SK-N-SH treated with all-trans-retinoic acid at 6 μM for 48 hours (cell line): ENCODE measurements around the gene ZDHHC4.

Experiments
- PATZ1 ChIP-seq: fragments of 250-450 bp; sonication (Bioruptor Pico); IDR thresholded peaks from 2 replicates; pipeline ENCODE4 v1.8.0; 2020; ENCODE audit warnings: mild to moderate bottlenecking, moderate library complexity, borderline replicate concordance
- RARB ChIP-seq: fragments of 250-450 bp; sonication (Bioruptor Pico); IDR thresholded peaks from 2 replicates; pipeline ENCODE4 v1.8.0; 2021; ENCODE audit warnings: mild to moderate bottlenecking, moderate library complexity
- SNAI2 ChIP-seq: fragments of 250-450 bp; sonication (Bioruptor Pico); IDR thresholded peaks from 2 replicates; pipeline ENCODE4 v1.5.0; 2020; ENCODE audit warnings: mild to moderate bottlenecking, moderate library complexity
- TOX ChIP-seq: fragments of 250-450 bp; sonication (Bioruptor Pico); IDR thresholded peaks from 2 replicates; pipeline ENCODE4 v1.8.0; 2021; ENCODE audit warnings: mild to moderate bottlenecking, moderate library complexity, borderline replicate concordance
- ZFP30 ChIP-seq: fragments of 450-650 bp; formaldehyde crosslinking; IDR thresholded peaks from 2 replicates; pipeline ENCODE4 v1.5.0; 2022; ENCODE audit warnings: mild to moderate bottlenecking, moderate library complexity
- TF ChIP-seq, protein P1 (sequence below): fragments of 250-450 bp; sonication (Bioruptor Pico); IDR thresholded peaks from 2 replicates; pipeline ENCODE4 v1.8.0; 2021; ENCODE audit warnings: low read depth, mild to moderate bottlenecking, moderate library complexity, borderline replicate concordance

DNA sequence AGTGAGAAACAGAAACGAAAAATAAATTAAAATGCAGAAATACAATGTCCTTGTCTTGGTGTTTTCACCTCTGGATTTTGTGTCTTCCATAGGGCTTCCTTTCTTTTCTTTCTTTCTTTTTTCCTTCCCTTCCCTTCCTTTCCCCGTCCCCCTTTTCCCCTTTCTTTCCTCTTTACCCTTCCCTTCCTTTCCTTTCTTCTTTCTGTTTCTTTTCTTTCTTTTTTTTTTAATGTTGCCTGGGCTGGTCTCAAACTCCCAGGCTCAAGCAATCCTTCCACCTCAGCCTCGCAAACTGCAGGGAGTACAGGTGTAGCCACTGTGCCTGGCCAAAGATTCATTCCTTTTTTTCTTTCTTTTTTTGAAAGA, 47.0 kb downstream of the ZDHHC4 start:
- TF ChIP-seq, protein P1, sequence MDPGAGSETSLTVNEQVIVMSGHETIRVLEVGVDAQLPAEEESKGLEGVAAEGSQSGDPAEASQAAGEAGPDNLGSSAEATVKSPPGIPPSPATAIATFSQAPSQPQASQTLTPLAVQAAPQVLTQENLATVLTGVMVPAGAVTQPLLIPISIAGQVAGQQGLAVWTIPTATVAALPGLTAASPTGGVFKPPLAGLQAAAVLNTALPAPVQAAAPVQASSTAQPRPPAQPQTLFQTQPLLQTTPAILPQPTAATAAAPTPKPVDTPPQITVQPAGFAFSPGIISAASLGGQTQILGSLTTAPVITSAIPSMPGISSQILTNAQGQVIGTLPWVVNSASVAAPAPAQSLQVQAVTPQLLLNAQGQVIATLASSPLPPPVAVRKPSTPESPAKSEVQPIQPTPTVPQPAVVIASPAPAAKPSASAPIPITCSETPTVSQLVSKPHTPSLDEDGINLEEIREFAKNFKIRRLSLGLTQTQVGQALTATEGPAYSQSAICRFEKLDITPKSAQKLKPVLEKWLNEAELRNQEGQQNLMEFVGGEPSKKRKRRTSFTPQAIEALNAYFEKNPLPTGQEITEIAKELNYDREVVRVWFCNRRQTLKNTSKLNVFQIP (CRISPR knock-in tag): no peak
- TF ChIP-seq ZFP30 (no peak), SNAI2 (CRISPR knock-in tag) (no peak), PATZ1 (CRISPR knock-in tag) (no peak), RARB (CRISPR knock-in tag) (no peak), TOX (CRISPR knock-in tag) (no peak)
